Fibroblast of villous mesenchyme (primary cell): ENCODE results near the gene DLK2. TPM values are rescaled to one million over a fixed set of nuclear protein-coding genes. Genes with fewer than 3 reads are reported as not detected.
A peak's percentile ranks its signal among the peaks of the same experiment; 100 is the strongest.

Experiments
- DNase-seq: peaks from one replicate; pipeline ENCODE4 v3.0.0-alpha.2; 2010; ENCODE audit warnings: low read depth
- H3K4me3 ChIP-seq: 2 replicates; pipeline ENCODE4 v1.5.1; 2011; ENCODE audit warnings: low read depth, mild to moderate bottlenecking, low read length
- total RNA-seq: library from RNA; depleted of rRNA; stranded (reverse); fragments of >200 nt; gene quantifications from 2 replicates; pipeline ENCODE4 v1.2.3, GENCODE V29; 2012
- TF ChIP-seq, protein P1 (sequence below): IDR thresholded peaks from 2 replicates; pipeline ENCODE4 v1.5.1; 2012; ENCODE audit warnings: low read depth, mild to moderate bottlenecking, low read length; ENCODE audit not compliant: insufficient read depth

DLK2 gene
- total RNA-seq, 1 donor: 1.7 TPM

DNA sequence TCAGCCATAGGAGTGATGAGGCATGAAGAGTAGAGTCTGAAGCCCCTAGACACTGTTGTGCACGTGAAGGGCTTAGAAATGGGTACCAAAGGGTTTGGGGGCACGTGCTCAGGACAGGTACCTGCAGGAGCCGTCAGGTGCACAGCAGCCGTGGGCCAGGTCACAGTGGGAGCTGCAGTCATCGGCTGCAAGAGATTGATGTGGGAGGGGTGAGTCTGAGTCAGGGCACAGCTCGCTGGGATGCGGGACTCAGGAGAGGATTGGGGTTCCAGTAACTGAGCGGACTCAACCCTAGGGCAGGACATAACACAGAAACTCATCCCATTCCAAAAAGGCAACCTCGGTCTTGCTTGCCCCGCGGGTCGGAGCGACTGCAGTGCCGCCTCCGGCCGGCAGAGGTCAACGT lies 1.1 kb downstream of the DLK2 start:
- TF ChIP-seq, protein P1, sequence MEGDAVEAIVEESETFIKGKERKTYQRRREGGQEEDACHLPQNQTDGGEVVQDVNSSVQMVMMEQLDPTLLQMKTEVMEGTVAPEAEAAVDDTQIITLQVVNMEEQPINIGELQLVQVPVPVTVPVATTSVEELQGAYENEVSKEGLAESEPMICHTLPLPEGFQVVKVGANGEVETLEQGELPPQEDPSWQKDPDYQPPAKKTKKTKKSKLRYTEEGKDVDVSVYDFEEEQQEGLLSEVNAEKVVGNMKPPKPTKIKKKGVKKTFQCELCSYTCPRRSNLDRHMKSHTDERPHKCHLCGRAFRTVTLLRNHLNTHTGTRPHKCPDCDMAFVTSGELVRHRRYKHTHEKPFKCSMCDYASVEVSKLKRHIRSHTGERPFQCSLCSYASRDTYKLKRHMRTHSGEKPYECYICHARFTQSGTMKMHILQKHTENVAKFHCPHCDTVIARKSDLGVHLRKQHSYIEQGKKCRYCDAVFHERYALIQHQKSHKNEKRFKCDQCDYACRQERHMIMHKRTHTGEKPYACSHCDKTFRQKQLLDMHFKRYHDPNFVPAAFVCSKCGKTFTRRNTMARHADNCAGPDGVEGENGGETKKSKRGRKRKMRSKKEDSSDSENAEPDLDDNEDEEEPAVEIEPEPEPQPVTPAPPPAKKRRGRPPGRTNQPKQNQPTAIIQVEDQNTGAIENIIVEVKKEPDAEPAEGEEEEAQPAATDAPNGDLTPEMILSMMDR: peak; percentile 95
- H3K4me3 ChIP-seq: peak overlapping the region; percentile 64
- DNase-seq: no peak

DNA sequence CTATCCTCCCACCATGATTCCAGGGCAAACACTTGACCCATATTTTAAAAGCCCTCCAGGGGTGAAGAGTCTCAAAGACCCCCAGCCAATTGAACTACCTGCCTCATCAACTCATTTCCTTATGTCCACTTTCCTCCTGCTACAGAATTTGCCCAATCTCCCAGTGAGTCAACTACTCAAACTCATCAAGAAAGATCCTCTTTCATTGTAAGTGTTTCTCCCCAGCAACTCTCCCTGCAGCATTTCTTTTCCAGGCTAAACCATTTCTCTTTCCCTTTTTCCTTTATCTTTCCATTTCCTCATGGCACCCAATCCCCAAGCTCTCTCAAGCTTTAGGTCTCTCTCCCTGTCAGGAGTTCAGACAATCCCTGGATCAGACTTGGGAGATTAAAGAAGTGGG lies 1.5 kb downstream of the DLK2 start:
- DNase-seq: no peak
- TF ChIP-seq, protein P1: no peak
- H3K4me3 ChIP-seq: no peak overlapping the region

DNA sequence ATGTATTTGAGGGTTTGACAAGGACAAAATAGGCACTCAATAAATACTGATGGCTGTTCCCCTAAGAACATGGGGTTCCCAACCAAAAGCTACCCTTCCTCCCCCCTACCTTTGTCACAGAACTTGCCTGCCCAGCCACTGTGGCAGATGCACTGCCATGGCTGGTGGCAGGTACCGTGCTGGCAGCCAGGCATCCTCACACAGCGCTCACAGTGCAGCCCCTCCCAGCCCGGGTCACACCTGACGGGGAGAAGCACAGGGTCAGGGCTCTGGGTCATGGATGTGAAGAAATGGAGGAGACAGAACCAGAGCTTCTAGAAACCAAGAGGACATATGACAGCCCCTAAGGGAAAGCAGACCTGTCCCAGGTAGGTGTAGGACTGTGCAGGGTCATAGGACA lies 2.5 kb downstream of the DLK2 start:
- TF ChIP-seq, protein P1: no peak
- DNase-seq: no peak
- H3K4me3 ChIP-seq: no peak overlapping the region

DNA sequence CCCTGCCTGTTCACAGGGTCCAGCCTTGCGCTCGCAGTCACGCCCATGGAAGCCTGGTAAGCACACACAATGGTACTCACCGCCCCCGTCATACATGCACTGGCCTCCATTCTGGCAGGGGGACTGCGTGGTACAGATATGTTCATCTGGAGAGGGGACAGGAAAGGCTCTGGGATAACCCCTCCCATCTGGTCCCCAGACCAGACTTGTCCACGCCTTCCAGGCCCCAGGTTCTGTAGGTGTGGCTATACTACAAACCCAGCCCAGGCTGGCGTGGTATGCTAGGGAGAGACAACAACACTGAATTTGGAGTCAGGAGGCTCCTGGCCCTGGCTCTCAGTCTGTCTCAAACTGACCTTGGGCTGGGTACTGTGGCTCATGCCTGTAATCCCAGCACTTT lies 3.4 kb downstream of the DLK2 start:
- DNase-seq: no peak
- TF ChIP-seq, protein P1: no peak
- H3K4me3 ChIP-seq: no peak overlapping the region

DNA sequence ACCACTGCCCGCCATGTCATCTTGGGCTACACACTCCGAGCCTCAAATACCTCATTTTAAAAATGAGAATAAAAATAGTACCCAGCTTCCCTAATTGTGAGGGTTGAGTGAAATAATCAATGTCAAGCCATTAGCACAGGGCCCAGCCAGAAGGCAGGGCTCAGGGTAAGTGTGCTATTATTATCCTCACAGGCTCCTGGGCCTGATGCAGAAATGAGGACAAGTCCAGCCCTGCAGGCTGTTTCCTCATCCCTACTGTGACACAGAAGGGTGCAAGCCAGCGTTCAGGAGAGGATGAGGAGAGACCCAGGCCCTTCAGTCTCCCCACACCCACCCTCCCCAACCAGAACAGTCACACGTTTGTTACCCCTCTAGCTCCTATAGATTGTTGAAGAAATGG lies 4.0 kb downstream of the DLK2 start:
- no peak for DNase-seq

DNA sequence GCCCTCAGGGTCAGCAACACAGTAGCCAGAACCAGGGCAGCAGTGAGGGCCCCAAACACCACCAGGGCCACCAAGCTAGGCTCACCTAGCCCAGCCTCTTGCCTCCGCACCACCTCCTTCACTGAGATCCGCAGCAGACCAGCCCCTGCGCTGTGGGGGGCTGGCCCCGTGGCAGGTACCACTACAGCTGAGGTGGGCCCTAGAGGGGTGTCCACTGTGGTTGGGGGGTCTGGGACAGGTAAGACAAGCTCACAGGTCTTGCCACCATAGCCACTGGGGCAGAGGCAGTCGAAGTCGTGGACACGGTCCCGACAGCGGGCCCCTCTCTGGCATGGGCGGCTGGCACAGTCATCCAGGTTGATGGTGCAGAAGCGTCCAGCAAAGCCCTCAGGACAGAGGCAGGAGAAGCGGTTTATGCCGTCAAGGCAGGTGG lies 4.6 kb downstream of the DLK2 start:
- DNase-seq: no peak
- no peak overlapping the region for H3K4me3 ChIP-seq
- TF ChIP-seq, protein P1: no peak

More for the DNA sequence above, 4.0 kb downstream of the DLK2 start:
- no peak overlapping the region for H3K4me3 ChIP-seq
- TF ChIP-seq, protein P1: no peak

DNA sequence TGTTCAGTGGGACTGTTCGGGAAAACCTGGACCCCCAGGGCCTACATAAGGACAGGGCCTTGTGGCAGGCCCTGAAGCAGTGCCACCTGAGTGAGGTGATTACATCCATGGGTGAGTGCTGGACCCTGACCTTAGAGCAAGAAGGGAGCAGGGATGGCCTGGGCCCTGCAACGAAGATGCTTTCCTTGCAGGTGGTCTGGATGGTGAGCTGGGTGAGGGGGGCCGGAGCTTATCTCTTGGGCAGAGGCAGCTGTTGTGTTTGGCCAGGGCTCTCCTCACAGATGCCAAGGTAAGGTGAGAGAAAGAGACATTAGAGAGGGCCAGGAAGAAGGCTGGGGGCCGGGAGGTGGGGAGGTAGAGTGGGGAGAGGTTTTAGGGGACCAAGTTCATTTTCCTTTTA lies 6.4 kb downstream of the DLK2 start:
- TF ChIP-seq, protein P1: no peak
- DNase-seq: no peak
- no peak overlapping the region for H3K4me3 ChIP-seq
